Lung (tissue), 12 donors: ENCODE measurements around the gene POLQ. TPM values are rescaled to one million over a fixed set of nuclear protein-coding genes. Genes with fewer than 3 reads are reported as not detected.

Experiments used
- ATAC-seq: fragments of 200-7000 bp; cut with Tn5 transposase; one replicate; pipeline ENCODE4 v1.9.1; 2020; ENCODE audit warnings: moderate number of reproducible peaks; ENCODE audit not compliant: insufficient read depth, low FRiP score
- DNase-seq, 3 donors: peaks; one replicate each; pipeline ENCODE4 v3.0.0-alpha.2; 2013 to 2017
- H3K27ac ChIP-seq, 2 donors: one replicate each; pipeline ENCODE4 v1.5.1; 2013; ENCODE audit warnings: mild to moderate bottlenecking in 2 of 2, moderate library complexity in 2 of 2, control low read depth in 1 of 2, inconsistent platforms in 1 of 2, low read depth in 1 of 2, low read length in 1 of 2
- H3K27me3 ChIP-seq, 3 donors: one replicate each; pipeline ENCODE4 v1.5.1; 2013; ENCODE audit warnings: low read length in 2 of 3; ENCODE audit not compliant: control insufficient read depth in 3 of 3, insufficient read depth in 3 of 3
- H3K36me3 ChIP-seq, 4 donors: one replicate each; pipeline ENCODE4 v1.5.1; 2013; ENCODE audit warnings: low read length in 4 of 4, mild to moderate bottlenecking in 1 of 4, moderate library complexity in 1 of 4; ENCODE audit not compliant: control insufficient read depth in 4 of 4, insufficient read depth in 4 of 4
- H3K4me1 ChIP-seq, 5 donors: one replicate each; pipeline ENCODE4 v1.5.1; 2013; ENCODE audit warnings: low read length in 5 of 5, mild to moderate bottlenecking in 2 of 5, moderate library complexity in 1 of 5; ENCODE audit not compliant: control insufficient read depth in 5 of 5, insufficient read depth in 5 of 5
- H3K4me3 ChIP-seq: one replicate; pipeline ENCODE4 v1.5.1; 2013; ENCODE audit warnings: mild to moderate bottlenecking, control low read depth, moderate library complexity
- H3K9ac ChIP-seq, 2 donors: one replicate each; pipeline ENCODE4 v1.5.1; 2013; ENCODE audit warnings: low read length in 2 of 2, control low read depth in 1 of 2; ENCODE audit not compliant: insufficient read depth in 1 of 2
- H3K9me3 ChIP-seq, 4 donors: one replicate each; pipeline ENCODE4 v1.5.1; 2013; ENCODE audit warnings: low read length in 3 of 4, mild to moderate bottlenecking in 1 of 4, moderate library complexity in 1 of 4; ENCODE audit not compliant: control insufficient read depth in 4 of 4, insufficient read depth in 3 of 4
- CTCF ChIP-seq: IDR thresholded peaks from 2 replicates; pipeline ENCODE4 v1.5.1; 2012; ENCODE audit warnings: mild to moderate bottlenecking; ENCODE audit errors: control extremely low read depth, extremely low read depth
- WGBS, 2 donors: extraction: QIAGEN DNeasy Blood & Tissue Kit; methylation state at CpG; one replicate each; pipeline ENCODE4 v1.1.7; 2013; 5-methylcytosine and 5-hydroxymethylcytosine counted together
- polyA plus RNA-seq, 2 donors: library from polyadenylated mRNA; stranded (reverse); fragments of 200-250 nt; gene quantifications; one replicate each; pipeline ENCODE4 v1.2.1, GENCODE V29; 2013
- total RNA-seq, 2 donors: library from RNA; depleted of rRNA in 1 of 2; stranded (reverse); fragments of >200 nt in 1 of 2; gene quantifications; one replicate each; pipeline ENCODE4 v1.2.1, GENCODE V29; 2014 to 2021
- donor health status: control.
- donor health status: control.
- donor health status: Bipolar disorder and iron deficiency.
- donor health status: healthy.
- donor health status: DM: yes; HTN: yes; CAD: no.

The POLQ gene
- total and polyA plus RNA-seq, 4 donors: 0.16 to 2.1 (median 0.51) TPM

- DNase-seq (no peak), ATAC-seq (no peak)
- H3K9me3 ChIP-seq: no peaks in the 10 kb centered on the region
- H3K4me1 ChIP-seq: peaks cover 0 to 4% (median 0%) of the 10 kb centered on the region in 5 donors
- no peaks in the 10 kb centered on the region for H3K27me3 ChIP-seq
- H3K9ac ChIP-seq: no peak overlapping the region
- no peak for TF ChIP-seq CTCF
- 92 to 93% methylated on average over 5 of the region's 5 CpGs for WGBS, 2 donors
- H3K36me3 ChIP-seq: no peaks in the 10 kb centered on the region
- no peak overlapping the region for H3K27ac ChIP-seq
- no peak overlapping the region for H3K4me3 ChIP-seq
Observed at GRCh38 chr3:121557426-121557934, 11.7 kb upstream of the POLQ start.

GRCh38 chr3:121552797-121553196 is 7.0 kb upstream of the POLQ start:
- H3K27ac ChIP-seq: no peak overlapping the region
- no peaks in the 10 kb centered on the region for H3K9me3 ChIP-seq
- H3K4me3 ChIP-seq: no peak overlapping the region
- no peak overlapping the region for H3K9ac ChIP-seq
- H3K4me1 ChIP-seq: peaks cover 0 to 10% (median 0%) of the 10 kb centered on the region in 5 donors
- 81 to 92% methylated on average over 3 of the region's 3 CpGs for WGBS, 2 donors
- ATAC-seq: no peak
- no peak for TF ChIP-seq CTCF
- no peaks in the 10 kb centered on the region for H3K27me3 ChIP-seq
- DNase-seq: no peak
- H3K36me3 ChIP-seq: no peaks in the 10 kb centered on the region

GRCh38 chr3:121552379-121552778 is 6.6 kb upstream of the POLQ start:
- 45 to 62% methylated on average over 4 of the region's 4 CpGs for WGBS, 2 donors
- peak; percentile 59 to 68 (median 65) for DNase-seq
- no peak for TF ChIP-seq CTCF

GRCh38 chr3:121545049-121545573 is 677 bp downstream of the POLQ start:
- H3K9me3 ChIP-seq: no peaks in the 10 kb centered on the region
- H3K4me1 ChIP-seq: peaks cover 0 to 7% (median 0%) of the 10 kb centered on the region in 5 donors
- DNase-seq (peak in 2 of 3 donors; percentile 13 to 15), ATAC-seq (no peak)
- no peaks in the 10 kb centered on the region for H3K27me3 ChIP-seq
- TF ChIP-seq CTCF: no peak
- peak overlapping the region; percentile 76 for H3K4me3 ChIP-seq
- no peak overlapping the region for H3K27ac ChIP-seq
- no peaks in the 10 kb centered on the region for H3K36me3 ChIP-seq
- H3K9ac ChIP-seq: peak overlapping the region in 1 of 2 donors; percentile 69
- WGBS, 2 donors: 7 to 8% methylated on average over 18 of the region's 18 CpGs

More at GRCh38 chr3:121552379-121552778, 6.6 kb upstream of the POLQ start:
- Histone ChIP-seq H3K9ac (peak overlapping the region in 1 of 2 donors; percentile 58), H3K9me3 (no peaks in the 10 kb centered on the region), H3K4me3 (no peak overlapping the region), H3K4me1 (peaks cover 0 to 10% (median 0%) of the 10 kb centered on the region in 5 donors), H3K27me3 (no peaks in the 10 kb centered on the region), H3K36me3 (no peaks in the 10 kb centered on the region), H3K27ac (no peak overlapping the region)
- no peak for ATAC-seq
